Fibroblast of gingiva (primary cell): ENCODE measurements around the gene MFF.
A peak's percentile ranks its signal among the peaks of the same experiment; 100 is the strongest.
"Not testable (repeated sequence)": the region's sequence is repeated elsewhere in the genome, so short reads cannot be mapped to it uniquely, and the experiment has no call there.

Experiments
- DNase-seq: peaks from one replicate; pipeline ENCODE4 v3.0.0-alpha.2; 2011; ENCODE audit warnings: low read depth

The MFF gene

GRCh38 chr2:227377467-227378351 is 52.7 kb downstream of the MFF start:
- no peak for DNase-seq

GRCh38 chr2:227378371-227378782 is 53.3 kb downstream of the MFF start:
- peak; percentile 70 for DNase-seq

- no peak for DNase-seq
These were observed 54.0 kb downstream of the MFF start, which contains the start of gene TM4SF20 for GRCh38 chr2:227379095-227379494. Gene TM4SF20 (minus strand): TSS chr2:227379306. CDS start chr2:227379268, 38 bp downstream.

GRCh38 chr2:227382241-227382835 is 57.3 kb downstream of the MFF start:
- not testable (repeated sequence) for DNase-seq

- DNase-seq, result peak; percentile 56
These were observed 58.6 kb downstream of the MFF start for GRCh38 chr2:227383686-227384085.

GRCh38 chr2:227386630-227387029 is 61.6 kb downstream of the MFF start:
- no peak for DNase-seq

- DNase-seq, result not testable (repeated sequence)
These were observed 62.5 kb downstream of the MFF start, which contains the start of gene SCYGR1 for GRCh38 chr2:227387583-227387982. Gene SCYGR1 (minus strand): TSS chr2:227387949. CDS start chr2:227387949, 0 bp downstream.

GRCh38 chr2:227388537-227389011 is 63.5 kb downstream of the MFF start:
- DNase-seq, result peak; percentile 99

GRCh38 chr2:227389231-227389630 is 64.2 kb downstream of the MFF start:
- no peak for DNase-seq

- DNase-seq, result peak; percentile 59
These were observed 64.6 kb downstream of the MFF start for GRCh38 chr2:227389661-227390060.

GRCh38 chr2:227390468-227391256 is 65.6 kb downstream of the MFF start:
- DNase-seq, result no peak

GRCh38 chr2:227394401-227394800 is 69.3 kb downstream of the MFF start:
- no peak for DNase-seq

- DNase-seq, result no peak
These were observed 70.5 kb downstream of the MFF start for GRCh38 chr2:227395556-227395955.

GRCh38 chr2:227397562-227397961 is 72.5 kb downstream of the MFF start:
- no peak for DNase-seq

GRCh38 chr2:227398684-227399670 is 73.9 kb downstream of the MFF start:
- DNase-seq, result no peak

GRCh38 chr2:227401550-227401949 is 76.5 kb downstream of the MFF start:
- no peak for DNase-seq

- DNase-seq, result no peak
These were observed 77.3 kb downstream of the MFF start for GRCh38 chr2:227402321-227402720.

GRCh38 chr2:227402959-227403358 is 77.9 kb downstream of the MFF start:
- DNase-seq, result no peak

GRCh38 chr2:227404585-227405271 is 79.7 kb downstream of the MFF start:
- no peak for DNase-seq
